HL-60/S4 treated with phorbol 12-myristate 13-acetate at 8.2 ng/mL for 4 days and 3 days (cell line): Measurements from ENCODE around the gene OLFM2.
"Not testable (repeated sequence)": the region's sequence is repeated elsewhere in the genome, so short reads cannot be mapped to it uniquely, and the experiment has no call there.

Experiments used
- in situ Hi-C: fragments of 300-500 bp; cut with MboI; formaldehyde crosslinking; loops from 2 replicates; pipeline ENCODE4 v1.15.0; 2022; ENCODE audit warnings: low sequenced_read_pairs

OLFM2 gene

GRCh38 chr19:9871626-9872338 is 64.5 kb downstream of the OLFM2 start:
- in situ Hi-C loops = no loop called here

GRCh38 chr19:9868983-9869617 is 67.2 kb downstream of the OLFM2 start:
- in situ Hi-C loops = no loop called here

GRCh38 chr19:9865732-9866501 is 70.4 kb downstream of the OLFM2 start:
- in situ Hi-C loops = no loop called here

GRCh38 chr19:9863759-9864158 is 72.6 kb downstream of the OLFM2 start:
- in situ Hi-C loops = no loop called here

GRCh38 chr19:9862938-9863337 is 73.4 kb downstream of the OLFM2 start:
- in situ Hi-C loops = no loop called here

- in situ Hi-C loops = no loop called here
These were observed 74.8 kb downstream of the OLFM2 start for GRCh38 chr19:9861503-9861902.

- in situ Hi-C loops = no loop called here
These were observed 75.9 kb downstream of the OLFM2 start for GRCh38 chr19:9860407-9860806.

GRCh38 chr19:9858766-9859165 is 77.5 kb downstream of the OLFM2 start:
- in situ Hi-C loops = no loop called here

- in situ Hi-C loops = no loop called here
These were observed 78.2 kb downstream of the OLFM2 start for GRCh38 chr19:9857920-9858746.

- in situ Hi-C loops = no loop called here
These were observed 79.1 kb downstream of the OLFM2 start for GRCh38 chr19:9857076-9857721.

GRCh38 chr19:9856609-9857008 is 79.7 kb downstream of the OLFM2 start:
- in situ Hi-C loops = no loop called here

- in situ Hi-C loops = no loop called here
These were observed 82.0 kb downstream of the OLFM2 start for GRCh38 chr19:9854282-9854846.

GRCh38 chr19:9850235-9850959 is 85.9 kb downstream of the OLFM2 start:
- in situ Hi-C loops = no loop called here

GRCh38 chr19:9849791-9850190 is 86.5 kb downstream of the OLFM2 start:
- in situ Hi-C loops = no loop called here

GRCh38 chr19:9848762-9849161 is 87.6 kb downstream of the OLFM2 start:
- in situ Hi-C loops = no loop called here

- in situ Hi-C loops = no loop called here
These were observed 88.3 kb downstream of the OLFM2 start for GRCh38 chr19:9848060-9848459.

GRCh38 chr19:9847087-9847671 is 89.1 kb downstream of the OLFM2 start:
- in situ Hi-C loops = no loop called here

GRCh38 chr19:9843626-9844273 is 92.6 kb downstream of the OLFM2 start:
- in situ Hi-C loops = not testable (repeated sequence)
